Large intestine (tissue), 3 donors: ENCODE results near the gene RUVBL2. TPM values are rescaled to one million over a fixed set of nuclear protein-coding genes. Genes with fewer than 3 reads are reported as not detected.

Source experiments
- DNase-seq, 2 donors: peaks; one replicate each; pipeline versions ENCODE4 v3.0.0 to v3.0.0-alpha.2; 2013
- H3K27ac ChIP-seq: one replicate; pipeline ENCODE4 v1.5.1; 2013; ENCODE audit warnings: low read length
- H3K27me3 ChIP-seq: 2 replicates; pipeline ENCODE4 v1.6.1; 2013; ENCODE audit warnings: low read length; ENCODE audit not compliant: control insufficient read depth, insufficient read depth
- H3K36me3 ChIP-seq: 2 replicates; pipeline ENCODE4 v1.6.1; 2013; ENCODE audit warnings: low read length; ENCODE audit not compliant: control insufficient read depth, insufficient read depth
- H3K4me1 ChIP-seq: one replicate; pipeline ENCODE4 v1.6.1; 2013; ENCODE audit warnings: low read length; ENCODE audit not compliant: control insufficient read depth, insufficient read depth
- H3K4me3 ChIP-seq: one replicate; pipeline ENCODE4 v1.5.1; 2013; ENCODE audit warnings: low read length
- H3K9me3 ChIP-seq: one replicate; pipeline ENCODE4 v1.6.1; 2013; ENCODE audit warnings: mild to moderate bottlenecking, low read depth, low read length, moderate library complexity; ENCODE audit not compliant: control insufficient read depth
- WGBS: methylation state at CpG from one replicate; pipeline ENCODE4 v1.1.5; 2013; ENCODE audit warnings: low lambda C conversion rate; ENCODE audit not compliant: insufficient coverage; 5-methylcytosine and 5-hydroxymethylcytosine counted together
- polyA plus RNA-seq: library from polyadenylated mRNA; unstranded; fragments of 120-200 nt; gene quantifications from one replicate; pipeline ENCODE4 v1.2.1, GENCODE V29; 2013

Gene RUVBL2
- polyA plus RNA-seq, 1 donor: 65.0 TPM

GRCh38 chr19:49061445-49061844 lies 67.8 kb downstream of the RUVBL2 start:
- Histone ChIP-seq H3K9me3 (peaks cover 11% of the 10 kb centered on the region), H3K36me3 (no peaks in the 10 kb centered on the region), H3K4me3 (no peak overlapping the region), H3K27me3 (peaks cover 90% of the 10 kb centered on the region), H3K27ac (no peak overlapping the region), H3K4me1 (peaks cover 9% of the 10 kb centered on the region)
- no CpG with 5 or more reads among the region's 25 CpGs for WGBS
- no peak for DNase-seq

GRCh38 chr19:49064029-49064629 lies 70.4 kb downstream of the RUVBL2 start:
- H3K4me3 ChIP-seq: no peak overlapping the region

GRCh38 chr19:49064768-49065611 lies 71.3 kb downstream of the RUVBL2 start, which contains the start of gene NTF4:
Gene NTF4 (minus strand): TSS chr19:49064818. CDS start chr19:49061997, 2,821 bp downstream.
- peaks cover 5% of the 10 kb centered on the region for H3K9me3 ChIP-seq
- no peak for DNase-seq
- H3K27ac ChIP-seq: no peak within 1 kb of the TSS
- no peaks in the 10 kb centered on the region for H3K4me1 ChIP-seq
- no peaks in the 10 kb centered on the region for H3K36me3 ChIP-seq
- no CpG with 5 or more reads among the region's 53 CpGs for WGBS
- H3K27me3 ChIP-seq: peaks cover 81% of the 10 kb centered on the region
- no peak within 1 kb of the TSS for H3K4me3 ChIP-seq

More at GRCh38 chr19:49064029-49064629, 70.4 kb downstream of the RUVBL2 start:
- no peak for DNase-seq
- peaks cover 5% of the 10 kb centered on the region for H3K9me3 ChIP-seq
- no CpG with 5 or more reads among the region's 10 CpGs for WGBS
- H3K36me3 ChIP-seq: no peaks in the 10 kb centered on the region
- H3K4me1 ChIP-seq: no peaks in the 10 kb centered on the region
- H3K27ac ChIP-seq: no peak overlapping the region
- H3K27me3 ChIP-seq: peaks cover 80% of the 10 kb centered on the region

Other genes starting within 250 kb of the RUVBL2 start
- 0.40 TPM for gene IZUMO1, start 247.0 kb upstream of the RUVBL2 start, polyA plus RNA-seq
- gene FUT1, start 241.2 kb upstream of the RUVBL2 start, polyA plus RNA-seq: 1.3 TPM
- gene FGF21, start 238.4 kb upstream of the RUVBL2 start, polyA plus RNA-seq: not detected
- 76.4 TPM for gene BCAT2, start 182.9 kb upstream of the RUVBL2 start, polyA plus RNA-seq
- 78.1 TPM for gene HSD17B14, start 157.4 kb upstream of the RUVBL2 start, polyA plus RNA-seq
- gene PLEKHA4, start 125.3 kb upstream of the RUVBL2 start, polyA plus RNA-seq: 14.5 TPM
- 80.5 TPM for gene PPP1R15A, start 121.5 kb upstream of the RUVBL2 start, polyA plus RNA-seq
- gene TULP2, start 95.1 kb upstream of the RUVBL2 start, polyA plus RNA-seq: 0.28 TPM
- 237 TPM for gene NUCB1, start 93.6 kb upstream of the RUVBL2 start, polyA plus RNA-seq
- gene DHDH, start 60.2 kb upstream of the RUVBL2 start, polyA plus RNA-seq: 5.2 TPM
- 129 TPM for gene BAX, start 39.0 kb upstream of the RUVBL2 start, polyA plus RNA-seq
- 6,937 TPM for gene FTL, start 28.6 kb upstream of the RUVBL2 start, polyA plus RNA-seq
- gene GYS1, start 578 bp upstream of the RUVBL2 start, polyA plus RNA-seq: 39.1 TPM
- gene LHB, start 23.2 kb downstream of the RUVBL2 start, polyA plus RNA-seq: not detected
- not detected for gene CGB3, start 30.4 kb downstream of the RUVBL2 start, polyA plus RNA-seq
- gene CGB2, start 38.0 kb downstream of the RUVBL2 start, polyA plus RNA-seq: not detected
- gene CGB1, start 43.0 kb downstream of the RUVBL2 start, polyA plus RNA-seq: not detected
- not detected for gene CGB5, start 50.0 kb downstream of the RUVBL2 start, polyA plus RNA-seq
- gene CGB8, start 55.2 kb downstream of the RUVBL2 start, polyA plus RNA-seq: not detected
- 0.06 TPM for gene CGB7, start 63.9 kb downstream of the RUVBL2 start, polyA plus RNA-seq
- 0.16 TPM for gene NTF4, start 70.9 kb downstream of the RUVBL2 start, polyA plus RNA-seq
- gene KCNA7, start 78.8 kb downstream of the RUVBL2 start, polyA plus RNA-seq: 0.01 TPM
- 295 TPM for gene SNRNP70, start 91.6 kb downstream of the RUVBL2 start, polyA plus RNA-seq
- gene LIN7B, start 120.5 kb downstream of the RUVBL2 start, polyA plus RNA-seq: 7.8 TPM
- 1.4 TPM for gene C19orf73, start 125.3 kb downstream of the RUVBL2 start, polyA plus RNA-seq
- 5.9 TPM for gene PPFIA3, start 125.7 kb downstream of the RUVBL2 start, polyA plus RNA-seq
- gene HRC, start 161.5 kb downstream of the RUVBL2 start, polyA plus RNA-seq: 1.8 TPM
- gene TRPM4, start 163.9 kb downstream of the RUVBL2 start, polyA plus RNA-seq: 17.5 TPM